Measurements from ENCODE around the gene ALPG. TPM values are rescaled to one million over a fixed set of nuclear protein-coding genes. Genes with fewer than 3 reads are reported as not detected.
A peak's percentile ranks its signal among the peaks of the same experiment; 100 is the strongest.
"Not testable (repeated sequence)": the region's sequence is repeated elsewhere in the genome, so short reads cannot be mapped to it uniquely, and the experiment has no call there.

ALPG gene
- total RNA-seq, 1 donor from 2014 or later: not detected

DNA sequence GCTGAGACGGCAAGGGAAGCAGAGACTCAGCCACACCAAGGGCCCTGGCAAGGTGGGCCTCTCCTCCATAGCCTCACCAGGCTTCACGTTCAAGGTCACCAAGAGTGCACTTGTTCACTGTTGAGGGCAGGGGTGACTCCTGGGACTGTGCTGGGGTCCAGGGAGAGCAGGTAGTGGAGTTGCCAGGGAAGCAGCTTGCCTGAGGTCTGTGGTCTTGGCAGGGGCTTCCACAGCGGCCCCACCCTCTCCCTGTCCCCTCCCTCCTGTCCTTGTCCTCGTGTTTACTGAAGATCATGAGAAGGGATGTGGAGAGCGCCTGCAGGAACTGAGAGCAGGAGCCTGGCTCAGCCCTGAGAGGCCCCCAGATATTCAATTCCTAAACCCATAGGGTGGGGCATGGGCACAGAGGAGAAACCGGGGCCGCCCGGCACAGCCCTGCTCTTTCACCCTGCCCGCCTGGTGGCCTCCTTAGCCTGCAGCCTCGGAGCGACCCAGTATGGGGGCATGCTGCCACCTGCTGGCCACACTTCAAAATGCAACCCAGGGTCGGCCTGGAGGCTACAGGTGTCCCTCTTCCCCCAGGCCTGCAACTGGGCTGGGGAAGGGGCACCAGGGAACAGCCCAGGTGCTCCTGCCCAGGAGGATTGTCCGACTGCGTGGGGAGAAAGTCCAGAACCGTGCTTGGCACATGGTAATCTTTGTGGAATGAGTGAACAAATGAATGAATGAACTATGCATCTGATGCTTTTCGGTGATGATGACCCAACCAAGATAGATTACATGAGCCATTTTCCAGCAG is 33.8 kb downstream of the ALPG start:
- peak; percentile 87 for DNase-seq (ENCODE audit: low spot score)

DNA sequence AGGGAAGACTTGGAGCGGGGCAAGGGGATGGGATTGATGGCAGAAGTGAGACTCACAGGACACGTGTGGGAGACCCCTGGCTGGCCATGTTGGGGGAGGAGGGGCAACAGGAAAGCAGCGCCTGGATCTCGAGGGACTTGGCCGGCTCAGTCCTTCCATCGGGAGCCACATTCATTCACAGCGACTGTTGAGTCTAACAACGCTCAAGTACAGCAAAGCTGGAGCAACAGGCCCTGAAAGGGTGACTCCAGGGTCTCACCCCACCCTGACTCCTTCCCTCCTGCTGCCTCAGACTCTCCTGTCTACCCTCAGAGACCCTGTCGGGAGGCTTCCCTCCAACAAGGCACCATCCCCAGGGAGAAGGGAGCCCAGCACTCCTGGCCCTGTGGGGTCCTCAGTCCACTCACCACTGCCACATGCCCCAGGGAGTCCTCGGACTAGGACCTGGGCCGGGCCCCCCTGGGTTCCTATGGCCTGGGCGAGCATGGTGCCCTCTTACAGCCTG is 34.6 kb downstream of the ALPG start:
- DNase-seq (ENCODE audit: low spot score): no peak

DNA sequence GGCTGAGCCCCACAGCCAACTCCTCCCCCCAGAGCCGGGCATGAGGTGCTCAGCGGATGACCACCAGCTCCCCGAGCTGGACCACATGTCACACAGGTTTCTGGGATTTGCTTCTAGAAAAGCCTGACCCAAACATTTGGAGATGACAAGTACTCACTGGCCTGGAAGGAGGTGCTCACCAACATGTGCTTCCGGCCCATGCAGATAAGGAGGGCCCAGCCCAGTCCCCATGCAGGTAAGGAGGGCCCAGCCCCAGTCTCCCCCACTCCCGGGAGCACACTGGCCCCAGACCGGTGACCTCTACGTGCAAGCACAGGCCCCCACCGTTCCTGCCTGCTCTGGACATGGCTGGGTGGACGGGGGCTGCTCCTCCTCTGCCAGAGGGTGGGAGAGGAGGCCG is 35.3 kb downstream of the ALPG start:
- not testable (repeated sequence) for DNase-seq (ENCODE audit: low spot score)

DNA sequence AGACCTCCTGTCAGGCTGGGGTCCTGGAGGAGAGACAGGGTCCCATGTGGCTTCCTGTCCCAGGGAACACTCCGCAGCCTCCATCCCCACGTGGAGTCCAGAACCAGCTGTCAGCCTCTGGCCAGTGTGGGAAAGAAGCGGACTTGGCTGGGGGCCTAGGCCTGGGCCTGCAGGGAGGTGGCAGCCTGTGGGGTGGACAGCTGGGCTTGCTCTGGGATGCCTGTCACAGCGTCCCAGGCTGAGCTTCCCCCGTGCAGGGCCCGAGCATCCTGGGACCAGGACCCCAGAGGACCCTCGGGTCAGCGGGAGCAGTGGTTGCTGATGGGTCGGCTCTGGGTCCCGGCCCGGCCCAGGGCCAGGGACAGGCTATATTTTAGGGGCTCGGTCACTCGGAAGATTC is 35.8 kb downstream of the ALPG start:
- not testable (repeated sequence) for DNase-seq (ENCODE audit: low spot score)

DNA sequence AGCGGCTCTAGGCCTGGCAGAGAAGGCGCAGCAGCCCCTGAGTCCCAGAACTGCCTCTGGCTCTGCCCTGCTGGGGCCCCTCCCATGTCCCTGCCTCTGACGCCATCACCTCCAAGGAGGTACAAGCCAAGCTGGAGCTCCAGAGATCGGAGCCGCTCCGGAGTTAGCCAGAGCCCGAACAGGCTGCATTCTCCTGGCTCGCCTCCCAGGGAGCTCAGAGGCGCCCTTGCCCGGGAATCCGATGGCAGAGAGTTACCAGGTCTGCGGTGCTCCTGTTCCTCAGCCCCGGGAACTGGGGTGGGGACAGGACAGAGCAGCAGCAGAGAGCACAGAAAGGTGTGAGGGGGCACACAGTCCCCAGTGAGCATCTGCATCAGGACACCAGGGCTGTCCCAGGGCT is 36.4 kb downstream of the ALPG start:
- DNase-seq (ENCODE audit: low spot score): not testable (repeated sequence)

DNA sequence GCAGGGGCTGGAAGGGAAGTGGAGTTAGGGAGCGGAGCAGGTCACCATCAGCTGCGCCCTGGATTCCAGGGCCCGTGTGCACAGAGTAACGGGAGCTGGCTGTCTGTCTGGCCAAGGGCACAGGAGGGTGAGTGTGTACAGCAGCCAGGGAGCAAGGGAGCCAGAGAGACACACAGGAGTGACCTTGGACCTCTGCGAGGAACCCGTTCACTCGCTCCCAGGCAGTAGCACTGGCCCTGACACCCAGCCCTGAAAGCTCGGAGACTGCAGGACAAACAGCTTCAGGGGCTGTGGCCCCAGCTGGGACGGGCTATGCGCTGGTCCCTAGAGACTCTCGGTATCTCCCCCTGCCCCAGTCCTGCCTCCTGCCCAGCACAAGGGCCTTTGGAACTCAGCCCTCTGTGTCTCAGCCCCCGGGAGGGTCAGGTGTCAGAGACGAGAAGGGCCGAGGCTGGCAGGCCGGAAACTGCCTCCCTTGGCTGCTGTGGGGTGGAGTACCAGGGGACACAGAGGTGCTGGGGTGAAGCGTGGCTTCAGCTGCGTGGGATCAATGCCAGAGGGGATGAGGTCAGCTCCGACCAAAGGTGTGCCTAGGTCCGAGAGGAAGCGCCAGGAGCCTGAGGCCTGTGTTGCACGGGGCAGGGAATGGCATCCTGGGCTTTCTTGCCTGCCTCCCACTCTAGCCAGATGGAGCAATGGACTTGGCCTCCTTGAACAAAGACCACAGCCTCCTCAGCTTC is 37.2 kb downstream of the ALPG start:
- DNase-seq (ENCODE audit: low spot score): not testable (repeated sequence)

DNA sequence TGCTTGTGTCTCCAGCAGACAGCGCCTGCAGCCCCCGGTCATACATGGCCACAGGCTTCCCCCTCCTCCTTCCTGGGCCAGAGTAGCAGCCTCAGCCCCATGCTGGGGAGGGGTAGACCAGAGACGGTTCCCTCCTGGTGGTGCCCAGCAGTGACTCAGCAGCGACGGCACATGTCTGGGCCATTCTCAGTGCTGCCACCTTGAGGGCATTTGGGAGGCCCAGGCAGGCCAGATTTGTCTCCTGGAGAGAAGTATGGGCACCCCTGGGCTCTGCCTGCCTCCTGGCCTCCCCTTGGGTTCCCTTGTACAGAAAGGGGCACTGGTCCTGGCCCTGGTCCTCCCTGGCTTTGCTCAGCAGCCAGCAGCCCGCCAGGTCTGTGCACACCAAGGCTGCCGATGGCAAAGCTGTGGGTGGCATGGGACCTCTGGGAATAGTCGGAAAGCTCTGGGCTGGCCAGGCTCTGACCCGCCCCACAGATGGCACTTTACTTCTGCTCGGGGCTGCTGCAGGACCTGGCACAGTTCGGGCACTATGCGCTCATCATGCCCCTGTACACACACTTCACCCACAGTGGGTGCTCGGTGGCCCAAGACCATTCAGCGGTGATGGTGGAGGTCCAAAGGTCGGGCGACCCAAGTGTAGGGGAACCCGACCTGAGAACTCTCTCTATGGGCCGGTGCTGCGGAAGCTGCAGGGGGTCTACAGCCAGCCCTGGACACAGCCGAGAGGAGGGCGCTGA is 37.9 kb downstream of the ALPG start:
- no peak for DNase-seq (ENCODE audit: low spot score)

DNA sequence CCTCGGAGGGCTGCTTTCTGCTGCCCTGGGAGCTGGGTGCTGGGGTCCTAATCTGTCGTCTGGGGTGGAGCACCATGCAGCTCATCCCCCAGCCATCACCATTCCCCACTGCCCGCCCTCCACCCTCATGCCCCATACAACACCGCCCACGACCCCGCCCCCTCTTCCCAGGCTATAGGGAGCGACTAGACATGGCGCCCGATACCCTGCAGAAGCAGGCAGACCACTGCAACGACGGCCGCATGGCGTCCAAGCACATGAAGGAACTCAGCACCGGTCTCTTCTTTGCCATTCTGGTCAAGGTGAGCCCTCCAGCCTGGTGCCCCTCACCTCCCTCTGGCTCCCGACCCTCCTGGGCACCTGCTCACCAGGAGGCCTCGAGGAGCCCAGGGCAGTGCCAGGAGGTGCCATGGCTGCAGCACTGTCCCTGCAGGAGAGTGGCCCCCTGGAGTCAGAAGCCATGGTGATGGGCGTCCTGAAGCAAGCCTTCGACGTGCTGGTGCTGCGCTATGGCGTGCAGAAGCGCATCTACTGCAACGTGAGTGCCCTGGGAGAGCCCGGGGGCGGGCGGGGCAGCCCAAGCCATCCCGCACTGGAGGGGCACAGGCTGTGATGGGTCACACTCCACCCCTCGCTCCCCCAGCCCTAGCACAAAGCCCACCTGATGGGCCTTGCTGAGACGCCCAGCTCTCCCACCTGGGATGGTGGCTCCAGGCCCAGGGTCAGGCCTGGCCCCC is 38.7 kb downstream of the ALPG start:
- DNase-seq (ENCODE audit: low spot score): not testable (repeated sequence)

DNA sequence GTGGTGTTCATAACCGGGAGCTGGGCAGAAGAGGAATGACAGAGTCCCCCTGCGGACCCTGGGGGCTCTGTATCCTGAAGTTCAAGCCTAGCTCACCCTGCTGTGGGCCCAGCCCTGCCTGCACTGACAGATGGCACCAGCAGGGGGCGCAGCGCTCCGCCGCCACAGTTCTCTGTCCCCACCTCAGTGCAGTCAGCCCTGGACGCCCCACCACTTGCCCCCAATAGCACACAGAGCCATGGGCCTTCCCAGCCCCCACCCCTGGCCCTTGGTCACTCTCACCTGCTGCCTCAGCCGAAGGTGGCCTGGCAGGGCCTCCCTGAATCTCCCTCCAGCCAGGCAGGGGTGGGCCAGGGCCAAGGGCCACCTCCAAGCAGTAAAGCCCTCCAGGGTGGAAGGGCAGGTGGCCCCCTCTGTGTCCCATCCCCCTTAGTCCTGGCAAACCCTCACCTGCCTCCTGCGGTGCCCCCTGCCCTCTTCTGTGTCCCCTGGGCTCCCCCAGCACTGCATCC is 39.7 kb downstream of the ALPG start:
- DNase-seq (ENCODE audit: low spot score): not testable (repeated sequence)

DNA sequence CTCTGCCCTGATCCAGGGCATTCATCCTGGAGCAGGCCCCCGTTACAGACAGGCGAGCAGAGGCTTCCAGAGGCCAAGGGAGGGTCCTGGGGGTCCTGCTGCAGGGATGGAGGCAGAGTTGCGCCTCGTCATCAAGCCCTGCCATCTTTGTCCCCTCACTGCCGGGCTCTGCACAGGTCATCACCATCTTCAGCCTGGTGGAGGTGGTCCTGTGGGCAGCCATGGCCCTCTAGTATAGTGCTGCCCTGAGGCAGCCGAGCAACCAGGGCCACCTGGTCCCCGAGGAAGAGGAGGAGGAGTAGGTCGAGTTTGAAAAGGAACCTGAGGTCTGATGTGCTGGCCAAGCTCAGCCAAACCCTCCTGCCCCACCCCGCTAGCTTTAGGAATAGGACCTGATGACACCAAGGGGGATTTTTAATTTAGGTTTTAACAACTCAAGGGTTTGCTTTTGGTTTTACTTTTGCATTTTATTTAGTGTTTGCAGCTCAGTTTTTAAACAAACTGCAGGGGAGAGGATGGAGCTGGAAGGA is 40.5 kb downstream of the ALPG start:
- DNase-seq (ENCODE audit: low spot score): no peak

DNA sequence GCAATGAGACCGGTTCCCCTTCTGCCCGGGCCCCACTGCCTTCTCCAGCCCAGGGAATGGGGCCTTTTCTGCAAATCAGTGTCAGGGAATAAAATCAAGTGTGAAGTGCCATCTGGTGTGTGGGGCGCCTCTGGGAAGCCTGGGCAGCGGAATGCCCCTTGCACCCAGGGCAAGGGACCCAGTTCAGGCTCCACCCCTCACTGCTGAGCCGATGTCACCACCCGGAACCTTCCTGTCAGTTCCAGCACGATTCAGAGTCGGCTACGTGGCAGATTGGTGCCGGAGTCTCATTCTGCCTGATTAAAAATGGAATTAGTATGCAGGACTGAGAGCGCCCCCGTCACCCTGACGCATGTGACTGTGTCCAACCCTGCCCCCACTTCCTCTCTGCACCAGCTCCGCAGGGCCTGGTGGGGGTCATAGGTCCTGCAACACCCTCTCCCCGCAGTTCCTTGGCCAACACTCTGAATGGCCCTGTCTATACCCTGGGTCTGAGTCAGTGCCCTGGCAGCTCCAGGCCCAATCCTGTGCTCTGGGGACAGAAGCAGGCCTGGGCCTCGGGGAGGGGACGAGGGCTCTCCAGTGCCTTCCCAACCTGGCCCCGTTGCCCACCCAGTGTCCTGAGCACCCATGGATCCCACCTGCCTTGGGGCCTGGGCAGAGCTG is 41.1 kb downstream of the ALPG start:
- DNase-seq (ENCODE audit: low spot score): no peak

DNA sequence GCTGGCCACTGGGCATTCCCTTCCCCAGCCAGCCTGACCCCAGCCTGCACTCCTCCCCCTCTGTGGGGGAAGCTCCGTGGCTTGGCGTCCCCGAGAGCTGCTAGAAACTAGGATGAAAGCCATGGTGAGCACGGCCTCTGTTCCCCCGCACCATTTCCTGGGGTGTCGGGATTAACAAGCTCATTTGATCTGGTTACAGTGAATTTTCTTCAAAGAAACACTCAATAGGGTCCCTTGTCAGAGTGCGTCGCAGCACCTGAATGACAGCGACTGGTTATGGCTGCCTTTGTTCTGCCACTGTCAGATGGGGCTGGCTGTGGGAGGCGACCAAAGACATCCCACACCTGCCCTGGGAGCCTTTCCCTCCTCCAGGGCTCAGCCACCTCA is 41.7 kb downstream of the ALPG start:
- no peak for DNase-seq (ENCODE audit: low spot score)

DNA sequence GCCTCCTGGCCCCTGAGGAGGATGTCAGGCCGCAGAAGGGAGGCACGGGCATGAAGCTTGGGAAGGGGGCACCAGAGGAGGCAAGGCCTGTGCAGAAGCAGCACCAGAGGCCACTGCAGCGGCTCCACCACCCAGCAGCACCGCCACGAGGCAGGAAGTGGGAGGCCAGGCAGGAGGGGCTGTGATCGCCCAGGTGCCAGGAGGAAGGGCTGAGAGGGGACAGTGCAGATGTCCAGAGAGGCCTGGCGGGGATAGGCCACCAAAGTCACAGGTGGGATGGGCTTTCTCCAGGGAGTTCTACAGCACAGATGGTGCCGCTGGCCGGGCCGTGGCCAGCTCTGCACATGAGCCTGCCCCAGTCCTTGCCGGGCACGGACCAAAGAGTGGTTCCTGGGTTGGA is 43.3 kb downstream of the ALPG start:
- no peak for DNase-seq (ENCODE audit: low spot score)

DNA sequence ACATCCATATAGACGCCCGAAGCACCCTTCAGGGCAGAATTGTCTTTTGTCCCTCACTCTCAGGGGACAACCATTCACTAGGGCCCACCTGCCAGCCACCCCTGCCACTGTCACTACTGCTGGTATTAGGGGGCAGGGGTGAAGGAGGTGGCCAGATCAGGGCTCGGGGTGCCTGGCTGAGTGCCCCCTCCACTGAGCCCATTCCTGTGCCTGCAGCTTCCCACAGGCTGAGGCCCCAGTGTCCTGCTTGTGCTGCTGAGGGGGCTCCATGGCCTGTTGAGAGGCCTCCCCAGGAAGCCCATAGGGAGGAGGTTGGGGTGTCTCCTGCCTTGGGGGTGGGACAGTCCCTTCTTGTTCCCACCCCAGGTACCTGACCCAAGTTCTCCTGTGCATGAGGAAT is 45.0 kb downstream of the ALPG start:
- DNase-seq (ENCODE audit: low spot score): not testable (repeated sequence)

DNA sequence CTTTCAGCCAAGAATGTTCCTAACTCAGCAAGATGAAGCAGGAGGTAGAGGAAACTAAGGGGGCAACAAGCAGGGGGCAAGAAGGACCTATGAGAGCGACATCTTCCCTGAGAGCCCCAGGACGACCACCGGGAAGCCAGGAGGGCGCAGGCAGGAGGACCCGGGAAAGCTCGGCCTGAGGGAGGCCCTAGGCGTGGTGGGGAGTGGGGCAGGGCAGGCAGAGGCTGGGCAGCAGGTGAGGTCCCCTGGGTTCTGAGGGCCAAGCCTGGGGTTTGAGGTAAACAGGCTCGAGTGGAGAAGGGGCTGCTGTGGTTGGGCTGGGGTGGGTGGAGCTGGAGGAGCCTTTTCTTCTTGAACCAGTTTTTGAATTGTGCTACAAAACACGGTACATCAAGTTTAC is 48.0 kb downstream of the ALPG start:
- no peak for DNase-seq (ENCODE audit: low spot score)

DNA sequence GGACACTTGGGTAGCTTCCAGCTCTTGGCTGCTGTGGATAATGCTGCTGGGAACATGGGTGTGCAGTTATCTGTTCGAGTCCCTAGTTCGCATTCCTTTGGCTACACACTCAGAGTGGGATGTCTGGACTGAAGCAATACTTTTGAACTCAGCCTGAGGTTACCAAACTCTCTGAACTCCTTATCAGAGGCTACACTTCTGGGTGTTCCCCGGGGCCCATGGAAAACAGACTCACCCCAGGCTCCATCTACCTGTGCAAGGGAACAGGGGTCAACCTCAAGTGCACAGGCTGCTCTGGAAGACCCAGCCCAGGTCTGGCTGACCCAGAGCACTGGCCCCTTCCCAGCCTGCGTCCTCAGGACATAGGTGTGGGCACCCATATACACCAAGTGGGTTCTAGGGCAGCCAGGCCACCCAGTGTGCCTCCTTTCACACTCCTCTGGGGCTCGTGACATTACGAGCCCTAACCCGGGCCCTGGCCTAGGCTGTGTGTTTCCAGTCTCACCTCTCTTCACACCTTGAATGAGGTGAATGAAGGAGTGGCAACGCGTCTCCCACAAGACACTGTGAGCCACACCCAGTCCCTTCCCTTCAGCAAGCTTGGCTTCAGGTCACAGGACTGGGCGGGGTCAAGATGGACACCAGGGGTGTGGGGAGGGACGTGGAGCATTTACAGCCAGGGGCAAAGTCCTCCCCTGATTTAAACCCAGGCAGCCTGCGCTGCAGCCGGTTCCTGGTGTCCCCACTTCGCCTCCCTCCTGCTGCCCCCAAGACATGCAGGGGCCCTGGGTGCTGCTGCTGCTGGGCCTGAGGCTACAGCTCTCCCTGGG is 49.0 kb downstream of the ALPG start, which contains the start of gene ALPI:
ALPI (plus strand) TSS at position 728 of the 830 bp plus-strand sequence; CDS start at position 775, 47 bp downstream.
- DNase-seq (ENCODE audit: low spot score): peak; percentile 52

DNA sequence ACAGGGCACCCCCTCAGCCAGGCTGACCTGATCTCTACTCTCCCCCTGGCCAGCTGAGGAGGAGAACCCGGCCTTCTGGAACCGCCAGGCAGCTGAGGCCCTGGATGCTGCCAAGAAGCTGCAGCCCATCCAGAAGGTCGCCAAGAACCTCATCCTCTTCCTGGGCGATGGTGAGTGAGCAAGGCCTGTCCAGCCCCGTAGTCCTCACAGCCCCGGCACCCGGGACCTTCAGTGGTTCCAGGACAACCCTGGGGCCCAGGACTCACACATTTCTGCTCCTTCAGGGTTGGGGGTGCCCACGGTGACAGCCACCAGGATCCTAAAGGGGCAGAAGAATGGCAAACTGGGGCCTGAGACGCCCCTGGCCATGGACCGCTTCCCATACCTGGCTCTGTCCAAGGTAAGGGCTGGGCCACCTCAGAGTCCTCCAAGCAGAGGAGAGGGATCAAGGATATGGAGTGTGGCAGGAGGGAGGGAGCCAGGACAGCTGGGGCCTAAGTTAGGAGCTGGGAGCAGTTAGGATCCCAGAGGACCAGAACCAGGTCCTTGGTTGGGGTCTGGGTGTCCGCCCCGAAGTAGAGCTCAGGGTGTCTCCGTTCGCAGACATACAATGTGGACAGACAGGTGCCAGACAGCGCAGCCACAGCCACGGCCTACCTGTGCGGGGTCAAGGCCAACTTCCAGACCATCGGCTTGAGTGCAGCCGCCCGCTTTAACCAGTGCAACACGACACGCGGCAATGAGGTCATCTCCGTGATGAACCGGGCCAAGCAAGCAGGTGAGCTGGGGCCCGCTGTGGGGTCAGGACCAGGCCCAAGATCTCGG is 49.9 kb downstream of the ALPG start:
- DNase-seq (ENCODE audit: low spot score): no peak
